Stimulated activated CD4-positive, alpha-beta T cell treated with anti-CD3 and anti-CD28 coated beads, TNF-alpha, amount 100 ng/mL, for 24 hours (primary cell): Measurements from ENCODE around the gene PCDHGB6.
"Not testable (repeated sequence)": the region's sequence is repeated elsewhere in the genome, so short reads cannot be mapped to it uniquely, and the experiment has no call there.

ENCODE experiments used
- DNase-seq, 3 experiments: peaks; one replicate each; pipeline ENCODE4 v3.0.0-alpha.2; 2020; ENCODE audit warnings: low read depth in 3 of 3

PCDHGB6 gene

GRCh38 chr5:141388661-141389060 is 19.2 kb upstream of the PCDHGB6 start:
- no peak for DNase-seq

DNA sequence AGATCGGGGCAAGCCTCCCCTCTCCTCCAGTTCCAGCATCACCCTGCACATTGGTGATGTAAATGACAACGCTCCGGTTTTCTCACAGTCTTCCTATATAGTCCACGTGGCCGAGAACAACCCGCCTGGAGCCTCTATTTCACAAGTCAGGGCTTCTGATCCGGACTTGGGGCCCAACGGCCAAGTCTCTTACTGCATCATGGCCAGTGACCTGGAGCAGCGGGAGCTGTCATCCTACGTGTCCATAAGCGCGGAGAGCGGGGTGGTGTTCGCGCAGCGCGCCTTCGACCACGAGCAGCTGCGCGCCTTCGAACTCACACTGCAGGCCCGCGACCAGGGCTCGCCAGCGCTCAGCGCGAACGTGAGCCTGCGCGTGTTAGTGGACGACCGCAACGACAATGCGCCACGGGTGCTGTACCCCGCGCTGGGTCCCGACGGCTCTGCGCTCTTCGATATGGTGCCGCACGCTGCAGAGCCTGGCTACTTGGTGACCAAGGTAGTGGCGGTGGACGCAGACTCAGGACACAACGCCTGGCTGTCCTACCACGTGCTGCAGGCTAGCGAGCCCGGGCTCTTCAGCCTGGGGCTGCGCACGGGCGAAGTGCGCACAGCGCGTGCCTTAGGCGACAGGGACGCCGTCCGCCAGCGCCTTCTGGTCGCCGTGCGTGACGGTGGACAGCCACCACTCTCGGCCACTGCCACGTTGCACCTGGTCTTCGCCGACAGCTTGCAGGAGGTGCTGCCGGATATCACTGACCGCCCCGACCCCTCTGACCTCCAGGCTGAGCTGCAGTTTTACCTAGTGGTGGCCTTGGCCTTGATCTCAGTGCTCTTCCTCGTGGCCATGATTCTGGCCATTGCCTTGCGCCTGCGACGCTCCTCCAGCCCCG is 18.4 kb upstream of the PCDHGB6 start:
- no peak for DNase-seq

DNA sequence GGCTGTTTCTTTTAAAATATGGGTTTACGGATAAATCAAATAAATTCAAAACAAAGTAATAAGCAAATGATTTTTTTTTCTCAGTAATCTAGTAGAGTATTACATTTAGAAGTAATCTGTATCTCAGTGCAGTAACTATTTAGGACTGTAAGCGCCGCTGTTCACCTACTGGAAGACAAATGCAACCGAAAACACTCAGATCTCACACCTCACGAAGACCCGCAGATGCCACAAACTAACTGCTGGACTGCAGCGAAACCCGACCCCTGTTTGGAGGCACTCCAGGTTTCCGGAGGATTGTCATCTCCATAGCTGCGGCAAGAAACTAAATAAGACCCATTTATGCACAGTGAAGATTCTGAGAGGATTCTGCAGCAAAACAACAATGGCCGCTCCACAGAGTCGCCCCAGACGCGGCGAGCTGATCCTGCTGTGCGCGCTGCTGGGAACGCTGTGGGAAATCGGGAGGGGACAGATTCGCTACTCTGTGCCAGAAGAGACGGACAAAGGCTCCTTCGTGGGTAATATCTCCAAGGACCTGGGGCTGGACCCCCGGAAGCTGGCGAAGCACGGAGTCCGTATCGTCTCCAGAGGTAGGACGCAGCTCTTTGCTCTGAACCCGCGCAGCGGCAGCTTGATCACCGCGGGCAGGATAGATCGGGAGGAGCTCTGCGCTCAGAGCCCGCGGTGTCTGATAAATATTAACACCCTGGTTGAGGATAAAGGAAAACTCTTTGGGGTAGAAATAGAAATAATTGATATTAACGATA is 15.2 kb upstream of the PCDHGB6 start, which contains the start of gene PCDHGA8:
PCDHGA8 (plus strand) TSS at position 205 of the 770 bp plus-strand sequence; CDS start at position 386, 181 bp downstream.
- DNase-seq: no peak

DNA sequence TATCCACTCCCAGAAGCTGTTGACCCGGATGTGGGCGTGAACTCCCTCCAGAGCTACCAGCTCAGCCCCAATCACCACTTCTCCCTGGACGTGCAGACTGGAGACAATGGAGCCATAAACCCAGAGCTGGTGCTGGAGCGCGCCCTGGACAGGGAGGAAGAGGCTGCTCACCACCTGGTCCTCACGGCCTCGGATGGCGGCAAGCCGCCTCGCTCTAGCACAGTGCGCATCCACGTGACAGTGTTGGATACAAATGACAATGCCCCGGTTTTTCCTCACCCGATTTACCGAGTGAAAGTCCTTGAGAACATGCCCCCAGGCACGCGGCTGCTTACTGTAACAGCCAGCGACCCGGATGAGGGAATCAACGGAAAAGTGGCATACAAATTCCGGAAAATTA is 14.6 kb upstream of the PCDHGB6 start:
- DNase-seq: no peak

DNA sequence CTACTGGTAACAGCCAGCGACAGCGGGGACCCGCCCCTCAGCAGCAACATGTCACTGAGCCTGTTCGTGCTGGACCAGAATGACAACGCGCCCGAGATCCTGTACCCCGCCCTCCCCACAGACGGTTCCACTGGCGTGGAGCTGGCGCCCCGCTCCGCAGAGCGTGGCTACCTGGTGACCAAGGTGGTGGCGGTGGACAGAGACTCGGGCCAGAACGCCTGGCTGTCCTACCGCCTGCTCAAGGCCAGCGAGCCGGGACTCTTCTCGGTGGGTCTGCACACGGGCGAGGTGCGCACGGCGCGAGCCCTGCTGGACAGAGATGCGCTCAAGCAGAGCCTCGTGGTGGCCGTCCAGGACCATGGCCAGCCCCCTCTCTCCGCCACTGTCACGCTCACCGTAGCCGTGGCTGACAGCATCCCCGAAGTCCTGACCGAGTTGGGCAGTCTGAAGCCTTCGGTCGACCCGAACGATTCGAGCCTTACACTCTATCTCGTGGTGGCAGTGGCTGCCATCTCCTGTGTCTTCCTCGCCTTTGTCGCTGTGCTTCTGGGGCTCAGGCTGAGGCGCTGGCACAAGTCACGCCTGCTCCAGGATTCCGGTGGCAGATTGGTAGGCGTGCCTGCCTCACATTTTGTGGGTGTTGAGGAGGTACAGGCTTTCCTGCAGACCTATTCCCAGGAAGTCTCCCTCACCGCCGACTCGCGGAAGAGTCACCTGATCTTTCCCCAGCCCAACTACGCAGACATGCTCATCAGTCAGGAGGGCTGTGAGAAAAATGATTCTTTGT is 13.2 kb upstream of the PCDHGB6 start:
- not testable (repeated sequence) for DNase-seq

GRCh38 chr5:141397756-141398551 is 9.9 kb upstream of the PCDHGB6 start, which contains the start of gene PCDHGB5:
PCDHGB5 (plus strand) TSS chr5:141397947; CDS start chr5:141398128, 181 bp downstream.
- DNase-seq: peak in 1 of 3 experiments; percentile 44

DNA sequence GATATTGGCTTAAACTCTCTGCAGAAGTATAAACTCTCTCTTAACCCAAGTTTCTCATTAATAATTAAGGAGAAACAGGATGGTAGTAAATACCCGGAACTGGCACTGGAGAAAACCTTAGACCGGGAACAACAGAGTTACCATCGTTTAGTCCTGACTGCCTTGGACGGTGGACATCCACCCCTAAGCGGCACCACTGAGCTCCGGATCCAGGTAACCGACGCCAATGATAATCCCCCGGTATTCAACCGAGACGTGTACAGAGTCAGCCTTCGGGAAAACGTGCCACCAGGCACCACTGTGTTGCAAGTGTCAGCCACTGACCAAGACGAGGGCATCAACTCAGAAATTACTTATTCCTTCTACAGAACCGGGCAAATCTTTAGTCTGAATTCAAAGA is 9.2 kb upstream of the PCDHGB6 start:
- DNase-seq: no peak

GRCh38 chr5:141399555-141400258 is 8.1 kb upstream of the PCDHGB6 start:
- DNase-seq: no peak

- DNase-seq: no peak
Measured at GRCh38 chr5:141402553-141403243, 5.1 kb upstream of the PCDHGB6 start, which contains the start of gene PCDHGA9. PCDHGA9 (plus strand) TSS chr5:141402778; CDS start chr5:141402953, 175 bp downstream.

DNA sequence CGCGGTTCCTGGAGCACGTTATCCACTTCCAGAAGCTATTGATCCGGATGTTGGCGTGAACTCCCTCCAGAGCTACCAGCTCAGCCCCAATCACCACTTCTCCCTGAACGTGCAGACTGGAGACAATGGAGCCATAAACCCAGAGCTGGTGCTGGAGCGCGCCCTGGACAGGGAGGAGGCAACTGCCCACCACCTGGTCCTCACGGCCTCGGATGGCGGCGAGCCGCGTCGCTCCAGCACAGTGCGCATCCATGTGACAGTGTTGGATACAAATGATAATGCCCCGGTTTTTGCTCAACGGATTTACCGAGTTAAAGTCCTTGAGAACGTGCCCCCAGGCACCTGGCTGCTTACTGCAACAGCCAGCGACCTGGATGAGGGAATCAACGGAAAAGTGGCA is 4.4 kb upstream of the PCDHGB6 start:
- no peak for DNase-seq

DNA sequence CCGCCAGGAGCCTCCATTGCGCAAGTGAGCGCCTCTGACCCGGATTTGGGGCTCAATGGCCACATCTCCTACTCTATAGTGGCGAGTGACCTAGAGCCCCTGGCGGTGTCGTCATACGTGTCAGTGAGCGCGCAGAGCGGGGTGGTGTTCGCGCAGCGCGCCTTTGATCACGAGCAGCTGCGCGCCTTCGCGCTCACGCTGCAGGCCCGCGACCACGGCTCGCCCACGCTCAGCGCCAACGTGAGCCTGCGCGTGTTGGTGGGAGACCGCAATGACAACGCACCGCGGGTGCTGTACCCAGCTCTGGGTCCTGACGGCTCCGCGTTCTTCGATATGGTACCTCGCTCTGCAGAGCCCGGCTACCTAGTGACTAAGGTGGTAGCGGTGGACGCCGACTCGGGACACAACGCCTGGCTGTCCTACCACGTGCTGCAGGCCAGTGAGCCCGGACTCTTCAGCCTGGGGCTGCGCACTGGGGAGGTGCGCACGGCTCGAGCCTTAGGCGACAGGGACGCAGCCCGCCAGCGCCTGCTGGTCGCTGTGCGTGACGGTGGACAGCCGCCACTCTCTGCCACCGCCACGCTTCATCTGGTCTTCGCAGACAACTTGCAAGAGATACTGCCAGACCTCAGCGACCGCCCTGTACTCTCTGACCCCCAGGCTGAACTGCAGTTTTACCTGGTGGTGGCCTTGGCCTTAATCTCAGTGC is 1.9 kb downstream of the PCDHGB6 start:
- no peak for DNase-seq

GRCh38 chr5:141411575-141411974 is 3.8 kb downstream of the PCDHGB6 start:
- DNase-seq: no peak

GRCh38 chr5:141412854-141413539 is 5.2 kb downstream of the PCDHGB6 start, which contains the start of gene PCDHGA10:
PCDHGA10 (plus strand) TSS chr5:141412987; CDS start chr5:141413176, 189 bp downstream.
- peak in 2 of 3 experiments; percentile 32 to 49 for DNase-seq

DNA sequence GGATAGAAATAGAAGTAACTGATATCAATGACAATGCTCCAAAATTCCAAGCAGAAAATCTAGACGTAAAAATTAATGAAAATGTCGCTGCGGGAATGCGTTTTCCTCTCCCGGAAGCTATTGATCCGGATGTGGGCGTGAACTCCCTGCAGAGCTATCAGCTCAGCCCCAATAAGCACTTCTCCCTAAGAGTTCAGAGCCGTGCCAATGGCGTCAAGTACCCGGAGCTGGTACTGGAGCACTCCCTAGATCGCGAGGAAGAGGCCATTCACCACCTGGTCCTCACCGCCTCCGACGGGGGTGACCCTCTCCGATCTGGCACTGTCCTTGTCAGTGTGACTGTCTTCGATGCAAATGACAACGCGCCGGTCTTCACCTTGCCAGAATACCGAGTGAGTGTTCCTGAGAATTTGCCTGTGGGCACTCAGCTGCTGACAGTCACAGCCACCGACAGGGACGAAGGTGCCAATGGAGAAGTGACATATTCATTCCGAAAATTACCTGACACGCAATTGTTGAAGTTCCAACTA is 5.8 kb downstream of the PCDHGB6 start:
- no peak for DNase-seq

- DNase-seq: not testable (repeated sequence)
Measured at GRCh38 chr5:141414548-141415274, 6.9 kb downstream of the PCDHGB6 start.

DNA sequence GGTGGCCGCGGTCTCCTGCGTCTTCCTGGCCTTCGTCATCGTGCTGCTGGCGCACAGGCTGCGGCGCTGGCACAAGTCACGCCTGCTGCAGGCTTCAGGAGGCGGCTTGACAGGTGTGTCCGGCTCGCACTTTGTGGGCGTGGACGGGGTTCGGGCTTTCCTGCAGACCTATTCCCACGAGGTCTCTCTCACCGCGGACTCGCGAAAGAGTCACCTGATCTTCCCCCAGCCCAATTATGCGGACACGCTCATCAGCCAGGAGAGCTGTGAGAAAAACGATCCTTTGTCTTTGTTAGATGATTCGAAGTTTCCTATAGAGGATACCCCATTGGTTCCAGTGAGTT is 7.4 kb downstream of the PCDHGB6 start:
- DNase-seq: not testable (repeated sequence)

GRCh38 chr5:141417494-141418172 is 9.8 kb downstream of the PCDHGB6 start, which contains the start of gene PCDHGB7:
PCDHGB7 (plus strand) TSS chr5:141417677; CDS start chr5:141417860, 183 bp downstream.
- DNase-seq: peak in 1 of 3 experiments; percentile 58
